SU-DHL-6 (cell line): Measurements from ENCODE around the gene SESN2.
A peak's percentile ranks its signal among the peaks of the same experiment; 100 is the strongest.

ENCODE experiments used
- H2AFZ ChIP-seq: fragments of 200-600 bp; sonication (generic); 2 replicates; pipeline ENCODE4 v1.6.1; 2014; ENCODE audit warnings: low read depth, mild to moderate bottlenecking, moderate library complexity, mixed read lengths, antibody characterized with exemption, low read length; ENCODE audit not compliant: severe bottlenecking
- H3F3A ChIP-seq: fragments of 200-600 bp; shearing (Covaris generic); 2 replicates; pipeline ENCODE4 v1.6.0; 2016; ENCODE audit warnings: antibody characterized with exemption, mild to moderate bottlenecking; ENCODE audit not compliant: insufficient read depth
- H3K27ac ChIP-seq: fragments of 200-600 bp; sonication (generic); 2 replicates; pipeline ENCODE4 v1.5.1; 2016; ENCODE audit warnings: low read depth, mild to moderate bottlenecking, low read length, moderate library complexity, mixed read lengths
- H3K27me3 ChIP-seq: fragments of 200-600 bp; sonication (generic), shearing (Covaris generic); 2 replicates; pipeline ENCODE4 v1.6.0; 2014; ENCODE audit warnings: mild to moderate bottlenecking, low read length
- H3K36me3 ChIP-seq: fragments of 200-600 bp; sonication (generic); 2 replicates; pipeline ENCODE4 v1.6.1; 2014; ENCODE audit warnings: mild to moderate bottlenecking, low read length, mixed read lengths
- H3K4me2 ChIP-seq: fragments of 300-600, 200-600 bp; shearing (Covaris generic), sonication (generic); 2 replicates; pipeline ENCODE4 v1.6.0; 2014; ENCODE audit warnings: low read length, low read depth, mild to moderate bottlenecking; ENCODE audit not compliant: poor library complexity, severe bottlenecking
- H3K4me3 ChIP-seq: fragments of 200-600 bp; sonication (generic); 2 replicates; pipeline ENCODE4 v1.5.1; 2014; ENCODE audit warnings: antibody characterized with exemption, low read length, mild to moderate bottlenecking, mixed read lengths; ENCODE audit not compliant: insufficient read depth, poor library complexity, severe bottlenecking
- H3K79me2 ChIP-seq: fragments of 200-600 bp; sonication (generic); 2 replicates; pipeline ENCODE4 v1.6.1; 2014; ENCODE audit warnings: mild to moderate bottlenecking, low read length, moderate library complexity; ENCODE audit not compliant: insufficient read depth
- H3K9ac ChIP-seq: fragments of 200-600 bp; sonication (generic); 2 replicates; pipeline ENCODE4 v1.7.0; 2014; ENCODE audit warnings: mild to moderate bottlenecking, low read length
- H3K9me2 ChIP-seq: fragments of 200-600 bp; sonication (generic); replicated peaks from 2 replicates; pipeline ENCODE4 v1.6.1; 2014; ENCODE audit warnings: low read length; ENCODE audit not compliant: insufficient read depth
- H3K9me3 ChIP-seq: fragments of 200-600 bp; sonication (generic); 2 replicates; pipeline ENCODE4 v1.6.1; 2014; ENCODE audit warnings: low read length, mixed read lengths; ENCODE audit not compliant: insufficient read depth
- H4K20me1 ChIP-seq: fragments of 200-600 bp; sonication (generic); 2 replicates; pipeline ENCODE4 v1.6.1; 2014; ENCODE audit warnings: low read depth, mild to moderate bottlenecking, antibody characterized with exemption, low read length, moderate library complexity, mixed read lengths
- CTCF ChIP-seq: fragments of 200-600 bp; sonication (generic); IDR thresholded peaks from one replicate; pipeline ENCODE4 v1.5.1; 2017; ENCODE audit warnings: antibody characterized with exemption, mild to moderate bottlenecking, low read length, moderate library complexity; ENCODE audit not compliant: insufficient read depth, poor library complexity, severe bottlenecking
- EZH2phosphoT487 ChIP-seq: fragments of 200-600 bp; sonication (generic), shearing (Covaris generic); conservative IDR thresholded peaks from 2 replicates; pipeline ENCODE4 v1.6.1; 2018; ENCODE audit warnings: mild to moderate bottlenecking, antibody characterized with exemption, low read length, moderate library complexity, mixed read lengths

The SESN2 gene

GRCh38 chr1:28259252-28259933 lies at the start of gene SESN2:
Gene SESN2 (plus strand): TSS chr1:28259518. CDS start chr1:28259848, 330 bp downstream.
- H4K20me1 ChIP-seq, result no peaks in the 10 kb centered on the region
- no peaks in the 10 kb centered on the region for H3K9me3 ChIP-seq
- H3K4me2 ChIP-seq, result peak within 1 kb of the TSS; percentile 63
- peaks cover 41% of the 10 kb centered on the region for H3K79me2 ChIP-seq
- no peaks in the 10 kb centered on the region for H3K27me3 ChIP-seq
- H3K36me3 ChIP-seq, result no peaks in the 10 kb centered on the region
- peak within 1 kb of the TSS; percentile 11; the same call in 1 of the 2 replicates for H3K27ac ChIP-seq
- H3K4me3 ChIP-seq, result peak within 1 kb of the TSS; percentile 71
- TF ChIP-seq EZH2phosphoT487, result no peak
- TF ChIP-seq CTCF, result no peak
- peak within 1 kb of the TSS; percentile 69 for H2AFZ ChIP-seq
- H3F3A ChIP-seq, result no peaks in the 10 kb centered on the region
- H3K9ac ChIP-seq, result peak within 1 kb of the TSS; percentile 82
- no peaks in the 10 kb centered on the region for H3K9me2 ChIP-seq

- Histone ChIP-seq H3K4me3 (no peak overlapping the region), H3K79me2 (peaks cover 40% of the 10 kb centered on the region), H3K4me2 (no peak overlapping the region), H3K27ac (peak overlapping the region; percentile 22), H3K9ac (no peak overlapping the region), H2AFZ (no peak overlapping the region), H3K9me2 (no peaks in the 10 kb centered on the region), H3K27me3 (no peaks in the 10 kb centered on the region), H3K9me3 (no peaks in the 10 kb centered on the region), H3F3A (peaks cover 45% of the 10 kb centered on the region), H3K36me3 (peaks cover 42% of the 10 kb centered on the region), H4K20me1 (0 out of 2 replicates have a peak, but pooled peaks cover 5% of the 10 kb centered on the region)
- TF ChIP-seq CTCF (no peak), EZH2phosphoT487 (no peak)
These were observed 49.6 kb upstream of the SESN2 start for GRCh38 chr1:28209700-28210099.

GRCh38 chr1:28213315-28213714 lies 46.0 kb upstream of the SESN2 start:
- no peaks in the 10 kb centered on the region for H3K9me3 ChIP-seq
- peaks cover 31% of the 10 kb centered on the region; the same call in 1 of the 2 replicates for H3K36me3 ChIP-seq
- peaks cover 47% of the 10 kb centered on the region for H3F3A ChIP-seq
- no peak for TF ChIP-seq CTCF
- no peak for TF ChIP-seq EZH2phosphoT487
- 0 out of 2 replicates have a peak, but pooled peaks cover 5% of the 10 kb centered on the region for H4K20me1 ChIP-seq
- H2AFZ ChIP-seq, result no peak overlapping the region
- H3K4me3 ChIP-seq, result no peak overlapping the region
- H3K4me2 ChIP-seq, result no peak overlapping the region
- peaks cover 50% of the 10 kb centered on the region for H3K79me2 ChIP-seq
- no peaks in the 10 kb centered on the region for H3K27me3 ChIP-seq
- H3K27ac ChIP-seq, result no peak overlapping the region
- H3K9ac ChIP-seq, result no peak overlapping the region
- no peaks in the 10 kb centered on the region for H3K9me2 ChIP-seq
